Measurements from ENCODE around the gene RAB11FIP3. TPM values are rescaled to one million over a fixed set of nuclear protein-coding genes. Genes with fewer than 3 reads are reported as not detected.

The RAB11FIP3 gene
- total and polyA plus RNA-seq, 2 of the 13 experiments (the other 11 are each of a cell fraction or from before 2014, with no cell fraction given) = 34.3 to 57.6 TPM

- TF ChIP-seq ZNF280D (CRISPR knock-in tag; IDR thresholded peaks at IDR 0.05) (no peak), ZNF136 (CRISPR knock-in tag; IDR thresholded peaks at IDR 0.05; ENCODE audit: low read depth) (no peak), RFX1 (IDR thresholded peaks at IDR 0.05) (no peak), ZNF101 (CRISPR knock-in tag; IDR thresholded peaks at IDR 0.05; ENCODE audit: borderline replicate concordance, low read depth) (no peak), MXD1 (CRISPR knock-in tag; IDR thresholded peaks at IDR 0.05) (no peak), GABPA (IDR thresholded peaks at IDR 0.05; ENCODE audit: low read depth, low read length) (no peak), GABPA (CRISPR knock-in tag; IDR thresholded peaks at IDR 0.05; ENCODE audit: low read depth) (no peak; the same call in 1 of the 2 replicates), MAFF (IDR thresholded peaks at IDR 0.05; ENCODE audit: low read depth, low read length) (no peak), FLYWCH1 (CRISPR knock-in tag; IDR thresholded peaks at IDR 0.05) (no peak), NR2C2 (CRISPR knock-in tag; IDR thresholded peaks at IDR 0.05; ENCODE audit: borderline replicate concordance) (peak; percentile 70), TOPORS (CRISPR knock-in tag; IDR thresholded peaks at IDR 0.05) (no peak), TBX2 (CRISPR knock-in tag; IDR thresholded peaks at IDR 0.05; ENCODE audit: borderline replicate concordance) (no peak), ZNF253 (CRISPR knock-in tag; IDR thresholded peaks at IDR 0.05; ENCODE audit: borderline replicate concordance) (no peak), POLR2G (IDR thresholded peaks at IDR 0.05; ENCODE audit: low read depth, low read length) (peak; percentile 25; the same call in 1 of the 2 replicates), ZNF780A (CRISPR knock-in tag; IDR thresholded peaks at IDR 0.05) (no peak), ZBTB7B (CRISPR knock-in tag; IDR thresholded peaks at IDR 0.05) (0 out of 2 replicates have a peak, but pooled peaks have one; percentile 43), CBX1 (IDR thresholded peaks at IDR 0.05; ENCODE audit: low read depth) (no peak), TFDP2 (CRISPR knock-in tag; IDR thresholded peaks at IDR 0.05) (no peak), AGO2 (optimal IDR thresholded peaks at IDR 0.05; ENCODE audit: low read depth, low read length) (peak; percentile 96)
- TF ChIP-seq, protein P1, sequence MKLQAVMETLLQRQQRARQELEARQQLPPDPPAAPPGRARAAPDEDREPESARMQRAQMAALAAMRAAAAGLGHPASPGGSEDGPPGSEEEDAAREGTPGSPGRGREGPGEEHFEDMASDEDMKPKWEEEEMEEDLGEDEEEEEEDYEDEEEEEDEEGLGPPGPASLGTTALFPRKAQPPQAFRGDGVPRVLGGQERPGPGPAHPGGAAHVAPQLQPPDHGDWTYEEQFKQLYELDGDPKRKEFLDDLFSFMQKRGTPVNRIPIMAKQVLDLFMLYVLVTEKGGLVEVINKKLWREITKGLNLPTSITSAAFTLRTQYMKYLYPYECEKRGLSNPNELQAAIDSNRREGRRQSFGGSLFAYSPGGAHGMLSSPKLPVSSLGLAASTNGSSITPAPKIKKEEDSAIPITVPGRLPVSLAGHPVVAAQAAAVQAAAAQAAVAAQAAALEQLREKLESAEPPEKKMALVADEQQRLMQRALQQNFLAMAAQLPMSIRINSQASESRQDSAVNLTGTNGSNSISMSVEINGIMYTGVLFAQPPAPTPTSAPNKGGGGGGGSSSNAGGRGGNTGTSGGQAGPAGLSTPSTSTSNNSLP (IDR thresholded peaks at IDR 0.05; ENCODE audit: low read depth, low read length) = no peak
- TF ChIP-seq, protein P2, sequence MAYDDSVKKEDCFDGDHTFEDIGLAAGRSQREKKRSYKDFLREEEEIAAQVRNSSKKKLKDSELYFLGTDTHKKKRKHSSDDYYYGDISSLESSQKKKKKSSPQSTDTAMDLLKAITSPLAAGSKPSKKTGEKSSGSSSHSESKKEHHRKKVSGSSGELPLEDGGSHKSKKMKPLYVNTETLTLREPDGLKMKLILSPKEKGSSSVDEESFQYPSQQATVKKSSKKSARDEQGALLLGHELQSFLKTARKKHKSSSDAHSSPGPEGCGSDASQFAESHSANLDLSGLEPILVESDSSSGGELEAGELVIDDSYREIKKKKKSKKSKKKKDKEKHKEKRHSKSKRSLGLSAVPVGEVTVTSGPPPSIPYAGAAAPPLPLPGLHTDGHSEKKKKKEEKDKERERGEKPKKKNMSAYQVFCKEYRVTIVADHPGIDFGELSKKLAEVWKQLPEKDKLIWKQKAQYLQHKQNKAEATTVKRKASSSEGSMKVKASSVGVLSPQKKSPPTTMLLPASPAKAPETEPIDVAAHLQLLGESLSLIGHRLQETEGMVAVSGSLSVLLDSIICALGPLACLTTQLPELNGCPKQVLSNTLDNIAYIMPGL (CRISPR knock-in tag; IDR thresholded peaks at IDR 0.05; ENCODE audit: borderline replicate concordance in 1 of 2, low read depth in 1 of 2) = 0 out of 4 replicates have a peak, but pooled peaks of 1 of the 2 experiments have one; percentile 11
These were observed 97.8 kb downstream of the RAB11FIP3 start (continued) for GRCh38 chr16:523097-523741.
